ENCODE data around the gene NAV2. TPM values are rescaled to one million over a fixed set of nuclear protein-coding genes. Genes with fewer than 3 reads are reported as not detected.

Gene NAV2
- total RNA-seq, 1 donor from 2014 or later: 10.3 TPM

- no peak for TF ChIP-seq CTCF (IDR thresholded peaks at IDR 0.05)
- CTCF ChIA-PET: no interaction called here
- Mint-ChIP-seq H3K36me3 (ENCODE audit: low read depth) (no peaks in the 10 kb centered on the region), H3K9me3 (no peaks in the 10 kb centered on the region), H3K27me3 (no peaks in the 10 kb centered on the region), H3K27ac (no peak overlapping the region), H3K4me3 (no peak overlapping the region), H3K4me1 (no peaks in the 10 kb centered on the region)
- intact Hi-C loops (cut with micrococcal nuclease): no loop called here
- DNase-seq (no peak), ATAC-seq (ENCODE audit: low read depth) (no peak)
- POLR2A ChIA-PET: no interaction called here
Measured at GRCh38 chr11:19834771-19835170, 122.1 kb downstream of the NAV2 start.

GRCh38 chr11:19836666-19837065 is 124.0 kb downstream of the NAV2 start:
- CTCF ChIA-PET: interaction anchor here (0.6 kb wide), 1 partner anchor 176 kb away, joined by 3 read pairs; no protein-coding TSS in a partner anchor
- H3K27me3 Mint-ChIP-seq: no peaks in the 10 kb centered on the region
- H3K27ac Mint-ChIP-seq: no peak overlapping the region
- POLR2A ChIA-PET: no interaction called here
- H3K36me3 Mint-ChIP-seq (ENCODE audit: low read depth): no peaks in the 10 kb centered on the region
- no peak for TF ChIP-seq CTCF (IDR thresholded peaks at IDR 0.05)
- intact Hi-C loops (cut with micrococcal nuclease): no loop called here
- DNase-seq: no peak
- H3K9me3 Mint-ChIP-seq: no peaks in the 10 kb centered on the region
- H3K4me1 Mint-ChIP-seq: no peaks in the 10 kb centered on the region
- H3K4me3 Mint-ChIP-seq: no peak overlapping the region
- ATAC-seq (ENCODE audit: low read depth): no peak

GRCh38 chr11:19838994-19839768 is 126.5 kb downstream of the NAV2 start:
- Mint-ChIP-seq H3K27me3 (no peaks in the 10 kb centered on the region), H3K9me3 (no peaks in the 10 kb centered on the region), H3K4me1 (no peaks in the 10 kb centered on the region), H3K27ac (no peak overlapping the region), H3K4me3 (no peak overlapping the region), H3K36me3 (ENCODE audit: low read depth) (no peaks in the 10 kb centered on the region)
- no peak for TF ChIP-seq CTCF (IDR thresholded peaks at IDR 0.05)
- DNase-seq (no peak), ATAC-seq (ENCODE audit: low read depth) (no peak)
- ChIA-PET POLR2A (no interaction called here), CTCF (no interaction called here)
- intact Hi-C loops (cut with micrococcal nuclease): no loop called here

GRCh38 chr11:19840961-19841360 is 128.3 kb downstream of the NAV2 start:
- H3K27ac Mint-ChIP-seq: no peak overlapping the region
- peaks cover 6% of the 10 kb centered on the region for H3K27me3 Mint-ChIP-seq
- TF ChIP-seq CTCF (IDR thresholded peaks at IDR 0.05): no peak
- no peaks in the 10 kb centered on the region for H3K4me1 Mint-ChIP-seq
- H3K4me3 Mint-ChIP-seq: no peak overlapping the region
- intact Hi-C loops (cut with micrococcal nuclease): no loop called here
- H3K9me3 Mint-ChIP-seq: no peaks in the 10 kb centered on the region
- POLR2A ChIA-PET: no interaction called here
- no peak for ATAC-seq (ENCODE audit: low read depth)
- DNase-seq: no peak
- CTCF ChIA-PET: no interaction called here
- no peaks in the 10 kb centered on the region for H3K36me3 Mint-ChIP-seq (ENCODE audit: low read depth)

- Mint-ChIP-seq H3K27me3 (peaks cover 6% of the 10 kb centered on the region), H3K4me1 (no peaks in the 10 kb centered on the region), H3K27ac (no peak overlapping the region), H3K4me3 (no peak overlapping the region), H3K36me3 (ENCODE audit: low read depth) (no peaks in the 10 kb centered on the region), H3K9me3 (no peaks in the 10 kb centered on the region)
- DNase-seq: no peak
- TF ChIP-seq CTCF (IDR thresholded peaks at IDR 0.05): no peak
- intact Hi-C loops (cut with micrococcal nuclease): no loop called here
- CTCF ChIA-PET: no interaction called here
- POLR2A ChIA-PET: no interaction called here
- no peak for ATAC-seq (ENCODE audit: low read depth)
Measured at GRCh38 chr11:19842505-19842904, 129.9 kb downstream of the NAV2 start.

Measured in activated B cell treated with CpG ODN at 0.5 μM for 24 hours (primary cell).